ENCODE results near the gene PBX4.
"Not testable (repeated sequence)": the region's sequence is repeated elsewhere in the genome, so short reads cannot be mapped to it uniquely, and the experiment has no call there.

PBX4 gene

GRCh38 chr19:19623383-19623782 is 4.9 kb upstream of the PBX4 start:
- DNase-seq, result no peak
- H3K27me3 Mint-ChIP-seq, result no peaks in the 10 kb centered on the region
- H3K36me3 Mint-ChIP-seq (ENCODE audit: low read depth), result peaks cover 4% of the 10 kb centered on the region
- H3K27ac Mint-ChIP-seq, result no peak overlapping the region
- H3K9me3 Mint-ChIP-seq, result no peaks in the 10 kb centered on the region
- ATAC-seq, result no peak
- H3K4me3 Mint-ChIP-seq, result no peak overlapping the region
- H3K4me1 Mint-ChIP-seq, result peaks cover 28% of the 10 kb centered on the region

- no peaks in the 10 kb centered on the region for H3K36me3 Mint-ChIP-seq (ENCODE audit: low read depth)
- no peak for DNase-seq
- H3K27me3 Mint-ChIP-seq, result no peaks in the 10 kb centered on the region
- H3K4me3 Mint-ChIP-seq, result no peak overlapping the region
- ATAC-seq, result no peak
- H3K27ac Mint-ChIP-seq, result no peak overlapping the region
- no peaks in the 10 kb centered on the region for H3K9me3 Mint-ChIP-seq
- peaks cover 36% of the 10 kb centered on the region for H3K4me1 Mint-ChIP-seq
Observed at GRCh38 chr19:19619849-19620210, 1.3 kb upstream of the PBX4 start.

DNA sequence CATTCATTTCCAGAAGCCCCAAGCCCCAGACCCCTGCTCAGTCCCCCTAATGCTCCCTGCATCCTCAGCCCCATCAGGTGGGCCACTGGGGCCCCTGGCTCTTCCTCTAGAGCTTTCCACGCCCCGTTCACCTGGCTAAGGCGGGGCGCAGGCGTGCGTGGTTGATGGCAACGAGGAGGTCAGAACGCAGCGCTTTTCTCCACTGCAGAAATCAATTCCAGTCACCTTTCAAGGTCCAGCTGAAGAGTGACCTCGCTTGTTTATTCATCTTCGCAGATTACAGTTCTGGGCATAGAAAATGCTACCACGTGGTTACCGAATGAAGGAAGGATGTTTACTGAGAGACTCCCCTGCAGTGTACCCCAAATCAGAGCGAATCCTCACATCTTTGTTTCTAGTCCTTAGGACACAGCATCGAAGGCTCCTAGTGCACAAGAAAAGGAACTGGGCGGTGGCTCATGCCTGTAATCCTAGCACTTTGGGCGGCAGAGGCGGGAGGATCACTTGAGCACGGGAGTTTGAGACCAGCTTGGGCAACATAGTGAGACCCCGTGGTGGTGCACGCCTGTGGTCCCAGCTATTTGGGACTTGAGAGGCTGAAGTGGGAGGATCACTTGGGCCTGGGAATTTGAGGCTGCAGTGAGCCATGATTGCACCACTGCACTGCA is 828 bp upstream of the PBX4 start:
- ATAC-seq, result no peak
- H3K27ac Mint-ChIP-seq, result no peak overlapping the region
- H3K4me3 Mint-ChIP-seq, result peak overlapping the region; percentile 88
- no peaks in the 10 kb centered on the region for H3K27me3 Mint-ChIP-seq
- H3K4me1 Mint-ChIP-seq, result peaks cover 41% of the 10 kb centered on the region
- DNase-seq, result no peak
- no peaks in the 10 kb centered on the region for H3K36me3 Mint-ChIP-seq (ENCODE audit: low read depth)
- no peaks in the 10 kb centered on the region for H3K9me3 Mint-ChIP-seq

- no peaks in the 10 kb centered on the region for H3K27me3 Mint-ChIP-seq
- peak; percentile 29 for DNase-seq
- peak overlapping the region; percentile 50 for H3K27ac Mint-ChIP-seq
- no peak overlapping the region for H3K4me3 Mint-ChIP-seq
- H3K9me3 Mint-ChIP-seq, result no peaks in the 10 kb centered on the region
- ATAC-seq, result peak; percentile 67
- H3K36me3 Mint-ChIP-seq (ENCODE audit: low read depth), result no peaks in the 10 kb centered on the region
- H3K4me1 Mint-ChIP-seq, result peaks cover 48% of the 10 kb centered on the region
Observed at GRCh38 chr19:19615086-19615485, 3.4 kb downstream of the PBX4 start.

- Mint-ChIP-seq H3K9me3 (no peaks in the 10 kb centered on the region), H3K27me3 (no peaks in the 10 kb centered on the region), H3K27ac (no peak overlapping the region), H3K4me3 (no peak overlapping the region), H3K36me3 (ENCODE audit: low read depth) (peaks cover 5% of the 10 kb centered on the region), H3K4me1 (peaks cover 42% of the 10 kb centered on the region)
- no peak for DNase-seq
- no peak for ATAC-seq
Observed at GRCh38 chr19:19613506-19613905, 5.0 kb downstream of the PBX4 start.

- H3K4me3 Mint-ChIP-seq, result no peak overlapping the region
- no peaks in the 10 kb centered on the region for H3K27me3 Mint-ChIP-seq
- H3K27ac Mint-ChIP-seq, result no peak overlapping the region
- ATAC-seq, result no peak
- DNase-seq, result no peak
- H3K36me3 Mint-ChIP-seq (ENCODE audit: low read depth), result peaks cover 8% of the 10 kb centered on the region
- H3K4me1 Mint-ChIP-seq, result peaks cover 35% of the 10 kb centered on the region
- no peaks in the 10 kb centered on the region for H3K9me3 Mint-ChIP-seq
Observed at GRCh38 chr19:19610376-19611202, 7.9 kb downstream of the PBX4 start.

DNA sequence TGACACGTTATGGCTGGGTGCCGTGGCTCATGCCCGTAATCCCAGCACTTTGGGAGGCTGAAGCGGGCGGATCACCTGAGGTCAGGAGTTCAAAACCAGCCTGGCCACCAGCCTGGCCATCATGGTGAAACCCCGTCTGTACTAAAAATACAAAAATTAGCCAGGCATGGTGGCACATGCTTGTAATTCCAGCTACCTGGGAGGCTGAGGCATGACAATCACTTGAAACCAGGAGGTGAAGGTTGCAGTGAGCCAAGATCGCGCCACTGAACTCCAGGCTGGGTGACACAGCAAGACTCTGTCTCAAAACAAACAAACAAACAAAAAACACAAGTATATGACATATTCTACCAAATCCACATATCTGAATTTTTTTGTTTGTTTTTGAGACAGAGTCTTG is 11.8 kb downstream of the PBX4 start:
- not testable (repeated sequence) for ATAC-seq; DNase-seq; H3K36me3 Mint-ChIP-seq (ENCODE audit: low read depth); H3K27me3 Mint-ChIP-seq; H3K9me3 Mint-ChIP-seq; H3K27ac Mint-ChIP-seq; H3K4me3 Mint-ChIP-seq
- peaks cover 38% of the 10 kb centered on the region for H3K4me1 Mint-ChIP-seq

GRCh38 chr19:19606021-19606420 is 12.5 kb downstream of the PBX4 start:
- Mint-ChIP-seq H3K4me3 (no peak overlapping the region), H3K9me3 (no peaks in the 10 kb centered on the region), H3K4me1 (peaks cover 44% of the 10 kb centered on the region), H3K27ac (peak overlapping the region; percentile 20), H3K36me3 (ENCODE audit: low read depth) (peaks cover 9% of the 10 kb centered on the region), H3K27me3 (no peaks in the 10 kb centered on the region)
- no peak for DNase-seq
- ATAC-seq, result peak; percentile 75

DNA sequence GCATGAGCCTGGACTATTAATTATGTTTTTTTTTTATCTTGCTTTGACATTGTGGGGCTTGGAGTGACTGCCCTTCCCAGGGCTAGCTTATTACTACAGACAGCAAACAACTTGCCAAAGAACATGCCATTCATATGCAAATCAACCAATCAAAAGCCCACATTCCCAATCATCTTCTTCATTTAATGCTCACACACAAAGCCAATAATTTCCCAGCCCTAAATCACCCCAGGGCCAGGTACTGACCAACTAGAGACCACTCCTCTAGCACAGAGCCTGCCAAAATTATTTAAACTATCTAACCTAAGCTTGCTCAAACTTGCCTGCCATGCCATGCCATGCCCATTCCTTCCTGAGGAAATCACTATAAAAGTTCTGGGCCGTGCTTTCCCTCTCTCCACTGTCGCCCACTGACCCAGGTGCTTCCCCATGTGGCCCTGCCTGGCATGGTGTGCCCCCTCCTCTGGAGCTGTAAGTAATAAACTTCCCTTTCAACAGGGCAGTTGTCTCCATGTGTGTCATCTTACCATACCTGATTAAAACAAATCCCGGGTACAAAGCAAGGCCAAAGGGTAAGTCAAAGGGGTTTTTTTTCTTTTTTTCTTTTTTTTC is 15.7 kb downstream of the PBX4 start:
- peak overlapping the region; percentile 87 for H3K27ac Mint-ChIP-seq
- no peaks in the 10 kb centered on the region for H3K27me3 Mint-ChIP-seq
- H3K4me1 Mint-ChIP-seq, result peaks cover 68% of the 10 kb centered on the region
- no peak for DNase-seq
- H3K4me3 Mint-ChIP-seq, result no peak overlapping the region
- H3K9me3 Mint-ChIP-seq, result no peaks in the 10 kb centered on the region
- ATAC-seq, result no peak
- H3K36me3 Mint-ChIP-seq (ENCODE audit: low read depth), result peaks cover 5% of the 10 kb centered on the region

GRCh38 chr19:19602136-19602712 is 16.3 kb downstream of the PBX4 start:
- Mint-ChIP-seq H3K9me3 (no peaks in the 10 kb centered on the region), H3K36me3 (ENCODE audit: low read depth) (peaks cover 7% of the 10 kb centered on the region), H3K4me3 (no peak overlapping the region), H3K27me3 (no peaks in the 10 kb centered on the region), H3K4me1 (peaks cover 74% of the 10 kb centered on the region), H3K27ac (peak overlapping the region; percentile 87)
- no peak for ATAC-seq
- no peak for DNase-seq

DNA sequence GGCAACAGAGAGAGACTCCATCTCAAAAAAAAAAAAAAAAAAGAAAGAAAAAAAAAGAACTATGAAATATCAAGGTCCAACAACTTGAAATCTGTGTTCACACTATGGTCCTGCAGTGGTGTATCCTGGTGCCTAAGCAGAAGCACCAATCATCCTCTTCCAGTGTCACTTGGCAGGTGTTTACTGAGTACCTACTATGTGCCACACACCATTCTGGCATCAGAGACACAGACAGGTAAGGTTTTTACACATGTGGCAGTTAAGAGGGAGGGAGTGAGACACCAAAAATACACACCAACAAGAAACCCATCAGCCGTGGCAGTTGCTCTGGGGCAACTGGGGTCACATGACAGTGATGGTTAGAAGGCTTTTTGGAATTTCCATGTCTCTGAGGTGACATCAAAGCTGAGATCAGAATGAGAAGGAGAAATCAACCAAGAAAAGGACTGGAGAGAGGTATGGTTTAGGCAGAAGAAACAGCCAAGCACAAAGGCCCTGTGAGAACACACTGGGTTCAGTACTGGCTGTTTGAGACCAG is 17.6 kb downstream of the PBX4 start:
- Mint-ChIP-seq H3K9me3 (no peaks in the 10 kb centered on the region), H3K27me3 (no peaks in the 10 kb centered on the region), H3K36me3 (ENCODE audit: low read depth) (peaks cover 8% of the 10 kb centered on the region), H3K27ac (peak overlapping the region; percentile 87), H3K4me3 (peak overlapping the region; percentile 41), H3K4me1 (peaks cover 74% of the 10 kb centered on the region)
- no peak for DNase-seq
- ATAC-seq, result no peak

DNA sequence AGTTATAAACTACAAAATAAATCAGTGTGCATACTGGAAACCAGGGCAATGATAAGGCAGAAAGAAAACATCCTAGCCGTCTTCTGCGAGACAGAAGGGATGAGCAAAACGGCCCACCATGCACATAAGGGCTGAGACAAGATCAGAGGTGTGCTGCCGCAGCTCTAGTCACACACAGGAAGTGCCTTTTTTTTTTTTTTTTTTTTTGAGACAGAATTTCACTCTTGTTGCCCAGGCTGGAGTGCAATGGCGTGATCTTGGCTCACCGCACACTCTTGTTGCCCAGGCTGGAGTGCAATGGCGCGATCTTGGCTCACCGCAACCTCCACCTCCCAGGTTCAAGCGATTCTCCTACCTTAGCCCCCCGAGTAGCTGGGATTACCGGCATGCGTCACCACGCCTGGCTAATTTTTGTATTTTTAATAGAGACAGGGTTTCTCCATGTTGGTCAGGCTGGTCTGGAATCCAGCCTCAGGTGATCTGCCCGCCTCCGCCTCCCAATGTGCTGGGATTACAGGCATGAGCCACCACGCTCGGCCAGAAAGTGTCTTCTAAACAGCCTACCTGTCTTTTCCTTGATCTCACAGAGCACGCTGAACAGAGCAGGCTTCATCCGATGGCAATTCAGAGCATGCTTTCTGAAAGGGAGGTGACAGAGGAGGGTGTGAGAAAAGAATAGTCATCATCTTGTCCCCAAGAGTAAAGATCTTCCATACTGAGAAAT is 19.6 kb downstream of the PBX4 start:
- peak overlapping the region; percentile 76 for H3K4me3 Mint-ChIP-seq
- DNase-seq, result peak; percentile 43

DNA sequence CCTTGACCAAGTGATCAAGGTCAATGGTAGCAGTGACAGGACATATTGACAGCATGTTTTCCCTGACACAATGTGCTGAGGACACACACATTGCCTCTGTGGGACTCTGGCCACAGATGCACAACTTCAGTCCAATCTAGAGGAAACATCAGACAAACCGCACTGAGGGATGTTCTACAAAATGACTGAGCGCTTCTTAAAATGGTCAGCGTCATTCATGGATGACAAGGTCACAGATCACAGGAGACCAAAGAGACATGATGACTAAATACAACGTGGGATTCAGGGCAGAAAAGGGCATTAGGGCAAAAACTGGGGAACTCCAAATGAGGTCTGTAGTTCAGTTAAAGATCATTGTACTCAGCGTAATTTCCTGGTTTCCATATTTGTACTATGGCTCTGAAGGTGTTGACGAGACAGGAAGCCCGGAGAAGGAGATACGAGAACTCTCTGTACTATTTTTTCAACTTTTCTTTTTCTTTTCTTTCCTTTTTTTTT is 20.6 kb downstream of the PBX4 start:
- ATAC-seq (peak; percentile 77), DNase-seq (peak; percentile 34)
- H3K27ac Mint-ChIP-seq, result peak overlapping the region; percentile 100
- peak overlapping the region; percentile 76 for H3K4me3 Mint-ChIP-seq
- H3K4me1 Mint-ChIP-seq, result peaks cover 79% of the 10 kb centered on the region
- H3K36me3 Mint-ChIP-seq (ENCODE audit: low read depth), result peaks cover 8% of the 10 kb centered on the region
- no peaks in the 10 kb centered on the region for H3K9me3 Mint-ChIP-seq
- H3K27me3 Mint-ChIP-seq, result no peaks in the 10 kb centered on the region

More for the DNA sequence above, 19.6 kb downstream of the PBX4 start:
- H3K36me3 Mint-ChIP-seq (ENCODE audit: low read depth); H3K9me3 Mint-ChIP-seq; H3K27me3 Mint-ChIP-seq: not testable (repeated sequence)
- peak; percentile 55 for ATAC-seq
- H3K27ac Mint-ChIP-seq, result peak overlapping the region; percentile 100
- peaks cover 83% of the 10 kb centered on the region for H3K4me1 Mint-ChIP-seq

- no peaks in the 10 kb centered on the region for H3K9me3 Mint-ChIP-seq
- no peak overlapping the region for H3K4me3 Mint-ChIP-seq
- H3K27ac Mint-ChIP-seq, result no peak overlapping the region
- peaks cover 9% of the 10 kb centered on the region for H3K36me3 Mint-ChIP-seq (ENCODE audit: low read depth)
- no peaks in the 10 kb centered on the region for H3K27me3 Mint-ChIP-seq
- DNase-seq (no peak), ATAC-seq (no peak)
- peaks cover 79% of the 10 kb centered on the region for H3K4me1 Mint-ChIP-seq
Observed at GRCh38 chr19:19595171-19595701, 23.3 kb downstream of the PBX4 start.

Data from activated naive CD8-positive, alpha-beta T cell treated with anti-CD3 and anti-CD28 coated beads, Interleukin-2, amount 50 U/mL, for 24 hours (primary cell).